A673 (cell line): ENCODE measurements around the gene RFC2. TPM values are rescaled to one million over a fixed set of nuclear protein-coding genes. Genes with fewer than 3 reads are reported as not detected.
"Not testable (repeated sequence)": the region's sequence is repeated elsewhere in the genome, so short reads cannot be mapped to it uniquely, and the experiment has no call there.

Source experiments
- BruUV-seq: library from RNA; stranded (reverse); fragments of 400-500 nt; replicated peaks from 2 replicates; lab custom pipeline; 2021; lab: Mats Ljungman, UMichigan
- CTCF ChIA-PET: fragments of 300-600 bp; sonication (Branson Sonifier 250); formaldehyde crosslinking; loops from one replicate; lab custom pipeline; 2022; ENCODE audit warnings: antibody characterized with exemption; lab: Charles Lee
- POLR2A ChIA-PET: fragments of 300-600 bp; sonication (Branson Sonifier 250); formaldehyde crosslinking; loops from one replicate; lab custom pipeline; 2022; ENCODE audit warnings: antibody characterized with exemption; ENCODE audit not compliant: low non-redundant PET; lab: Charles Lee
- DNase-seq: peaks from one replicate; pipeline ENCODE4 v3.0.0-alpha.2; 2015; ENCODE audit warnings: low spot score
- H3K27ac ChIP-seq: fragments of 200-600 bp; sonication (generic); 2 replicates; pipeline ENCODE4 v1.5.1; 2016; ENCODE audit warnings: mixed run types, low read depth, mild to moderate bottlenecking, mixed read lengths, antibody characterized with exemption, low read length; ENCODE audit not compliant: poor library complexity, severe bottlenecking
- H3K27me3 ChIP-seq: fragments of 200-600 bp; sonication (generic); replicated peaks from 2 replicates; pipeline ENCODE4 v1.6.1; 2017; ENCODE audit warnings: mixed run types, low read depth, mild to moderate bottlenecking, mixed read lengths, antibody characterized with exemption, low read length; ENCODE audit not compliant: insufficient read depth, poor library complexity
- H3K36me3 ChIP-seq: fragments of 200-600 bp; sonication (generic); 2 replicates; pipeline ENCODE4 v1.6.1; 2016; ENCODE audit warnings: mixed run types, mild to moderate bottlenecking, mixed read lengths, antibody characterized with exemption, low read length; ENCODE audit not compliant: insufficient read depth, poor library complexity, severe bottlenecking
- H3K4me1 ChIP-seq: fragments of 200-600 bp; sonication (generic); 2 replicates; pipeline ENCODE4 v1.6.1; 2017; ENCODE audit warnings: mixed run types, mild to moderate bottlenecking, mixed read lengths, antibody characterized with exemption, low read length; ENCODE audit not compliant: insufficient read depth, poor library complexity, severe bottlenecking
- H3K4me3 ChIP-seq: fragments of 200-600 bp; sonication (generic); 2 replicates; pipeline ENCODE4 v1.5.1; 2016; ENCODE audit warnings: low read depth, mixed run types, mild to moderate bottlenecking, mixed read lengths, low read length; ENCODE audit not compliant: poor library complexity, severe bottlenecking
- H3K9me3 ChIP-seq: fragments of 200-600 bp; sonication (generic); 2 replicates; pipeline ENCODE4 v1.6.1; 2016; ENCODE audit warnings: mixed run types, low read depth, mild to moderate bottlenecking, mixed read lengths, antibody characterized with exemption, low read length; ENCODE audit not compliant: poor library complexity, severe bottlenecking
- EZH2 ChIP-seq: fragments of 200-600 bp; sonication (generic); IDR thresholded peaks from 2 replicates; pipeline ENCODE4 v1.6.1; 2017; ENCODE audit warnings: borderline replicate concordance, low read depth, mild to moderate bottlenecking, mixed read lengths, antibody characterized with exemption, low read length; ENCODE audit not compliant: poor library complexity, severe bottlenecking
- intact Hi-C: fragments of 100-400 bp; cut with micrococcal nuclease; formaldehyde crosslinking; loops from one replicate; pipeline ENCODE4 v1.10.0; 2022; ENCODE audit not compliant: unreplicated experiment
- total RNA-seq: library from RNA; stranded (reverse); gene quantifications from 2 replicates; pipeline ENCODE4 v1.2.3, GENCODE V29; 2021
- TF ChIP-seq, protein P1 (sequence below): fragments of 300-800, 200-600 bp; sonication (generic); conservative IDR thresholded peaks from 2 replicates; pipeline ENCODE4 v1.5.1; 2017; ENCODE audit warnings: low read depth, mild to moderate bottlenecking, antibody characterized with exemption, low read length, moderate library complexity, mixed read lengths

RFC2 gene
- total RNA-seq, 1 experiment from 2014 or later: 125 TPM

- intact Hi-C loops: loop anchor here (10.0 kb wide), 1 partner anchor 343 kb away; the partner anchor contains the start of gene TMEM270
- Histone ChIP-seq H3K36me3 (no peaks in the 10 kb centered on the region), H3K9me3 (no peaks in the 10 kb centered on the region), H3K27me3 (no peaks in the 10 kb centered on the region), H3K4me1 (no peaks in the 10 kb centered on the region), H3K4me3 (no peak overlapping the region), H3K27ac (no peak overlapping the region)
- POLR2A ChIA-PET: interaction anchor here (0.6 kb wide), 1 partner anchor 191 kb away, joined by 4 read pairs; no protein-coding TSS in a partner anchor
- DNase-seq: no peak
- no TSS peak for BruUV-seq
- CTCF ChIA-PET: interaction anchor here (3.2 kb wide), 1 partner anchor 194 kb away, joined by 50 read pairs; no protein-coding TSS in a partner anchor
- TF ChIP-seq EZH2: no peak
- TF ChIP-seq, protein P1, sequence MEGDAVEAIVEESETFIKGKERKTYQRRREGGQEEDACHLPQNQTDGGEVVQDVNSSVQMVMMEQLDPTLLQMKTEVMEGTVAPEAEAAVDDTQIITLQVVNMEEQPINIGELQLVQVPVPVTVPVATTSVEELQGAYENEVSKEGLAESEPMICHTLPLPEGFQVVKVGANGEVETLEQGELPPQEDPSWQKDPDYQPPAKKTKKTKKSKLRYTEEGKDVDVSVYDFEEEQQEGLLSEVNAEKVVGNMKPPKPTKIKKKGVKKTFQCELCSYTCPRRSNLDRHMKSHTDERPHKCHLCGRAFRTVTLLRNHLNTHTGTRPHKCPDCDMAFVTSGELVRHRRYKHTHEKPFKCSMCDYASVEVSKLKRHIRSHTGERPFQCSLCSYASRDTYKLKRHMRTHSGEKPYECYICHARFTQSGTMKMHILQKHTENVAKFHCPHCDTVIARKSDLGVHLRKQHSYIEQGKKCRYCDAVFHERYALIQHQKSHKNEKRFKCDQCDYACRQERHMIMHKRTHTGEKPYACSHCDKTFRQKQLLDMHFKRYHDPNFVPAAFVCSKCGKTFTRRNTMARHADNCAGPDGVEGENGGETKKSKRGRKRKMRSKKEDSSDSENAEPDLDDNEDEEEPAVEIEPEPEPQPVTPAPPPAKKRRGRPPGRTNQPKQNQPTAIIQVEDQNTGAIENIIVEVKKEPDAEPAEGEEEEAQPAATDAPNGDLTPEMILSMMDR: no peak
Observed at GRCh38 chr7:74207586-74207985, 46.6 kb downstream of the RFC2 start.

DNA sequence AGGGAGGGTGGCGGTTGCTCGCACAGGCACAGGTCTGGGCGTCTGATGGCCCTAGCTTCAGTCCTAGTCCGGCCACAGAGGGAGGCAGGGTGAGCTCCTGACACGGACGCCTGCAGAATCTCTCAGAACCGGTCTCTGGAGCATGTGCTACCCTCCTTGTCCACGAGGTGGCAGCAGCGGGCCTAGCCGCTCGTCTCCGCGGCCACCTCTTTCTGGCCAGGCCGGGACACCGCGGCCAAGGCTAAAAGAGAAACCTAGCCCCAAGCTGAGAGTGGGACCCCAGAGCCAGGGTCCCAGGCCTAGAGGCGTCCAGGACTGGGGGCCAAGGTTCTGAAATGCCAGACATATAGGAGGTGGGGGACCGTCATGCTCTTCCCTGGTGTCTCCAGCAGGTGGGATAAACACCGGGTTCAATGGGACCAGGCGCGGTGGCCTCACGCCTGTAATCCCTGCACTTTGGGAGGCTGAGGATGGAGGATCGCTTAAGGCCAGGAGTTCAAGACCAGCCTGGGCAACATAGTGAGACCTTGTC lies 47.5 kb downstream of the RFC2 start:
- TF ChIP-seq, protein P1: peak; percentile 99
- TF ChIP-seq EZH2: no peak
- ChIA-PET CTCF (interaction anchor here (0.6 to 3.2 kb wide), 7 partner anchors 13 to 451 kb away, joined by 3 to 50 read pairs (median 4); partner anchors contain the start of genes GTF2I and LIMK1), POLR2A (no interaction called here)
- Histone ChIP-seq H3K36me3 (no peaks in the 10 kb centered on the region), H3K27me3 (no peaks in the 10 kb centered on the region), H3K9me3 (no peaks in the 10 kb centered on the region), H3K4me1 (no peaks in the 10 kb centered on the region), H3K27ac (no peak overlapping the region), H3K4me3 (peak overlapping the region; percentile 40)
- DNase-seq: peak; percentile 69
- no TSS peak for BruUV-seq
- intact Hi-C loops: loop anchor here (1.0 to 10.0 kb wide), 2 partner anchors 195 to 342 kb away; partner anchors contain the start of gene TMEM270

DNA sequence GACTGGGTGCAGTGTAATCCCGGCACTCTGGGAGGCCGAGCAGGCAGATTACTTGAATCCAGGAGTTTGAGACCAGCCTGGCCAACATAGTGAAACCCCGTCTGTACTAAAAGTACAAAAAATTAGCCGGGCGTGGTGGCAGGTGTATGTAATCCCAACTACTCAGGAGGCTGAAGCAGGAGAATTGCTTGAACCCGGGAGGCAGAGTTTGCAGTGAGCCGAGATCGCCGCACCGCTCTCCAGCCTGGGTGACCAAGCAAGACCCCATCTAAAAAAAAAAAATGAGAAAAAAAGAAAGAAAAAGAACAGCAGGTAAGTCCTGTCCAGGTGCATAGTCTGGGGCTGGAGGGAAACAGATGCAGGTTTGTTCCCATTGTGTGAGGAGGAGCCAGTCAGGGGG lies 48.1 kb downstream of the RFC2 start:
- BruUV-seq, H3K27me3 ChIP-seq, POLR2A ChIA-PET, H3K36me3 ChIP-seq, H3K4me3 ChIP-seq, H3K9me3 ChIP-seq, H3K4me1 ChIP-seq, DNase-seq, H3K27ac ChIP-seq: not testable (repeated sequence)
- intact Hi-C loops: loop anchor here (1.0 to 10.0 kb wide), 2 partner anchors 195 to 341 kb away; partner anchors contain the start of gene TMEM270
- CTCF ChIA-PET: interaction anchor here (0.6 to 3.2 kb wide), 7 partner anchors 12 to 452 kb away, joined by 3 to 50 read pairs (median 4); partner anchors contain the start of genes GTF2I and LIMK1
